ENCODE results near the gene KDM2A. TPM values are rescaled to one million over a fixed set of nuclear protein-coding genes. Genes with fewer than 3 reads are reported as not detected.
A peak's percentile ranks its signal among the peaks of the same experiment; 100 is the strongest.

Gene KDM2A
- total and polyA plus RNA-seq, 5 donors from 2014 or later: 10.7 to 346 (median 12.1) TPM

DNA sequence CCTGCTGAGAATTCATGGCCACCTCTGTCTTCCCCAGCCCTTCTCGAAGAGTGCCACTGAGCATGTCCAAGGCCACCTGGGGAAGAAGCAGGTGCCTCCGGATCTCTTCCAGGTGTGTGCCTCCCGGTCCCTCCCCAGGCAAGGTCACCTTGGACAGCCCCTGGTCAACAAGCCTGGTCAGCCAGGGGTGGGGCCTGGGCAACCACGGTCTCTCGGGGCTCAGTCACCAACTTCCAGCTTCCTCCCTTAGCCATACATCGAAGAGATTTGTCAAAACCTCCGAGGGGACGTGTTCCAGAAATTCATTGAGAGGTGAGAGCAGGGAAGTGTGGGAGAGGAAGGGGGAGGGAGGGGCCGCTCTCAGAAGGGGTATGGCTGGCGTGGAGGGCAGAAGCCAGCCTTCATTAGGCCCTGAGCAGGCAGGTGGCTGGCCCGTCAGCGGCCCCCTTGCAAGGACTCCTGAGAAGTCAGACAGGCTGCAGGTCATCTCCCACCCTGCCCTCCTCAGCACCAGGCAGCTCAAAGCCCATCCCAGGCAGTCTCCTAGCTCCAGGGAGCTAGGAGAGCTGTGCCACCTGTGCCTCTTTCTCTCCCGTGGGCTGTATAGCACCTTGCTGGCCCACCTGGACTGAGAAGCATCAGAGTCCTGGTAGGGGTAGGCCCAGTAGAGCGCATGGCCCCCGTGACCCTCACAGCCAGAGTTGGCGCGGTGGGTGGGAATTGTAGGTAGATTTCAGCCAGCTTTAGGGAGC, 160.7 kb downstream of the KDM2A start:
- H3K4me3 Mint-ChIP-seq: peak overlapping the region in 2 of 4 donors; percentile 31 to 49
- no peak for ATAC-seq (ENCODE audit: low read depth in 2 of 2)
- no peak for DNase-seq
- peaks cover 0 to 59% (median 18%) of the 10 kb centered on the region in 4 donors for H3K4me1 Mint-ChIP-seq
- Histone ChIP-seq H3K4me3 (ENCODE audit: low read depth, low read length) (no peak overlapping the region), H3K4me1 (ENCODE audit: control insufficient read depth, insufficient read depth, low read length, poor library complexity, severe bottlenecking) (peaks cover 58% of the 10 kb centered on the region), H3K9me3 (ENCODE audit: control insufficient read depth in 2 of 2, low read length in 2 of 2) (no peaks in the 10 kb centered on the region), H3K27ac (ENCODE audit: insufficient read depth, low read length, poor library complexity, severe bottlenecking) (peak overlapping the region; percentile 87), H3K36me3 (ENCODE audit: control insufficient read depth, insufficient read depth, low read length) (peaks cover 64% of the 10 kb centered on the region), H3K27me3 (ENCODE audit: control insufficient read depth, insufficient read depth, low read length) (no peaks in the 10 kb centered on the region)
- H3K36me3 Mint-ChIP-seq: peaks cover 10% of the 10 kb centered on the region
- H3K9me3 Mint-ChIP-seq: no peaks in the 10 kb centered on the region
- H3K27me3 Mint-ChIP-seq: no peaks in the 10 kb centered on the region
- H3K27ac Mint-ChIP-seq: peak overlapping the region; percentile 85 to 98 (median 89)

DNA sequence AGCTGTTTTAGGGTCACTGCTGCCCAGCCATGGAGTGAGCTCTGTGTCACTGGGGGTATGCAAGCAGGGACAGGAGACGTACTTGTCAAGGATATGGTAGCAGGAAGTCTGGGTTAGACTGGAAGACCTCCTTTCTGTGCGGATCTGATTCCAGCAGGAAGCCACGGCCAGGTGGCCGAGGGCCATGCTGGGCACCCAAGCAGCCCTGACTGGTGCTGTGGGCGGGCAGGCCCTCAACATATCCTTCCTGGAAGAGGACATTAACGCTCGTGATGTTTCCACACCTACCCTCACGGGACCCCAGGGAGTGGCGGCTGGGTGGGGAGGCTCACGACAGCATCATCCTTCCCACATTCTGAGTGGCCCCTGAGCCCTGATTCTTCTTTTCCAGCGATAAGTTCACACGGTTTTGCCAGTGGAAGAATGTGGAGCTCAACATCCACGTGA, 161.3 kb downstream of the KDM2A start:
- Histone ChIP-seq H3K9me3 (ENCODE audit: control insufficient read depth in 2 of 2, low read length in 2 of 2) (no peaks in the 10 kb centered on the region), H3K4me1 (ENCODE audit: control insufficient read depth, insufficient read depth, low read length, poor library complexity, severe bottlenecking) (peaks cover 52% of the 10 kb centered on the region), H3K4me3 (ENCODE audit: low read depth, low read length) (no peak overlapping the region), H3K36me3 (ENCODE audit: control insufficient read depth, insufficient read depth, low read length) (peaks cover 69% of the 10 kb centered on the region), H3K27ac (ENCODE audit: insufficient read depth, low read length, poor library complexity, severe bottlenecking) (peak overlapping the region; percentile 87), H3K27me3 (ENCODE audit: control insufficient read depth, insufficient read depth, low read length) (no peaks in the 10 kb centered on the region)
- no peaks in the 10 kb centered on the region for H3K27me3 Mint-ChIP-seq
- no peaks in the 10 kb centered on the region for H3K9me3 Mint-ChIP-seq
- H3K27ac Mint-ChIP-seq: peak overlapping the region in 2 of 3 donors; percentile 26 to 85
- H3K36me3 Mint-ChIP-seq: peaks cover 10% of the 10 kb centered on the region
- peak overlapping the region in 2 of 4 donors; percentile 31 to 49 for H3K4me3 Mint-ChIP-seq
- no peak for DNase-seq
- ATAC-seq (ENCODE audit: low read depth in 2 of 2): no peak
- peaks cover 0 to 57% (median 17%) of the 10 kb centered on the region in 4 donors for H3K4me1 Mint-ChIP-seq

DNA sequence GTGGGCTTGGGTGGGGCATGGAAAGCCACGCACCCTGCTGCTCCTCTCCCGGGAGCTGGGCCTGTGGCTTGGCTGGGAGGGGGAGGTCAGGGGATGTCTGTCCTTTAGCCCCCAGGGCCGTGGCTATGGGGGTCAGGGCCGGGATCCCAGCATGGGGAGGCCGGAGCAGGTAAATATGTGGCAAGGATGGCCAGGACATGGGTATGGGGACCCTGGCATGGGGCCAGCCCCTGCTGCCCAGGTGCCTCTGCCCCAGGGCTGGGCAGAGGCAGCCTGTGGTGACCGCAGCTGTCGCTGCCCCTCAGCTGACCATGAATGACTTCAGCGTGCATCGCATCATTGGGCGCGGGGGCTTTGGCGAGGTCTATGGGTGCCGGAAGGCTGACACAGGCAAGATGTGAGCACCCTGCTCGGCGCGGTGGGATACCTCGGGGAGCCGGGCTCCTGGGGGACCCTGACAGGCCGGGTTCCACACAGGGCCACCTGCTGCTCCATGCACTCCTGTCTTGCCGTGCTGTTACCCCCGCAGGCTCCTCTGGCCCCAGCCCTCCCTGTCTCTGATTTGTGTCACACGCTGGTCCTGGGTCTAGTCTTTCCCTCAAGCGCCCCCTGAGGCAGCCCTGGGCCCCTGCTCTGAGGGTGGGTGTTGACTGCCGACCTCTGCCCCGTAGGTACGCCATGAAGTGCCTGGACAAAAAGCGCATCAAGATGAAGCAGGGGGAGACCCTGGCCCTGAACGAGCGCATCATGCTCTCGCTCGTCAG, 161.9 kb downstream of the KDM2A start:
- Mint-ChIP-seq H3K4me3 (no peak overlapping the region), H3K27me3 (no peaks in the 10 kb centered on the region), H3K9me3 (no peaks in the 10 kb centered on the region), H3K27ac (no peak overlapping the region), H3K36me3 (peaks cover 7% of the 10 kb centered on the region), H3K4me1 (peaks cover 0 to 51% (median 16%) of the 10 kb centered on the region in 4 donors)
- peak overlapping the region; percentile 87 for H3K27ac ChIP-seq (ENCODE audit: insufficient read depth, low read length, poor library complexity, severe bottlenecking)
- no peak overlapping the region for H3K4me3 ChIP-seq (ENCODE audit: low read depth, low read length)
- no peak for DNase-seq
- peaks cover 52% of the 10 kb centered on the region for H3K4me1 ChIP-seq (ENCODE audit: control insufficient read depth, insufficient read depth, low read length, poor library complexity, severe bottlenecking)
- H3K36me3 ChIP-seq (ENCODE audit: control insufficient read depth, insufficient read depth, low read length): peaks cover 73% of the 10 kb centered on the region
- no peaks in the 10 kb centered on the region for H3K9me3 ChIP-seq (ENCODE audit: control insufficient read depth in 2 of 2, low read length in 2 of 2)
- ATAC-seq (ENCODE audit: low read depth in 2 of 2): no peak
- H3K27me3 ChIP-seq (ENCODE audit: control insufficient read depth, insufficient read depth, low read length): no peaks in the 10 kb centered on the region

DNA sequence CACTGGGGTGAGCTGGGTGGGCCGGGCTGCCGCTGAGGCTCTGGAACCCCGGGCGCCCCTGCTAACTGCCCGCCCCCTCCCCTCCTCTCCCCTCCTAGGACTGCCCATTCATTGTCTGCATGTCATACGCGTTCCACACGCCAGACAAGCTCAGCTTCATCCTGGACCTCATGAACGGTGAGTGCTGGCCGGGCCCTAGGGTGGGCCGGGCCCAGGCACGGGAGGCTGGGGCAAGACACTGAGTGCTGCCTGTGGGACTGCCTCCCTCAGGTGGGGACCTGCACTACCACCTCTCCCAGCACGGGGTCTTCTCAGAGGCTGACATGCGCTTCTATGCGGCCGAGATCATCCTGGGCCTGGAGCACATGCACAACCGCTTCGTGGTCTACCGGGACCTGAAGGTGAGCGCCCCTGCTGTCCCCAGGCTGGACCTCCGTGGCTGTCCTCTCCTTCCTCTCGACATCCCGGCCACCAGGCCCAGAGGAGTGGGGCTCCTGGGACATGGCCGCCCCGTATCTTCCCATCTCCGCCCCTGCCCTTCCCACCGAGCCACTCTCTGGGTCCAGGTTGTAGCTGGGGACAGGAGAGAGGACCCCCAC, 162.6 kb downstream of the KDM2A start:
- ATAC-seq (ENCODE audit: low read depth in 2 of 2) (no peak), DNase-seq (no peak)
- no peak overlapping the region for H3K27ac Mint-ChIP-seq
- Histone ChIP-seq H3K27ac (ENCODE audit: insufficient read depth, low read length, poor library complexity, severe bottlenecking) (peak overlapping the region; percentile 50), H3K9me3 (ENCODE audit: control insufficient read depth in 2 of 2, low read length in 2 of 2) (no peaks in the 10 kb centered on the region), H3K4me1 (ENCODE audit: control insufficient read depth, insufficient read depth, low read length, poor library complexity, severe bottlenecking) (peaks cover 52% of the 10 kb centered on the region), H3K36me3 (ENCODE audit: control insufficient read depth, insufficient read depth, low read length) (peaks cover 75% of the 10 kb centered on the region), H3K4me3 (ENCODE audit: low read depth, low read length) (no peak overlapping the region), H3K27me3 (ENCODE audit: control insufficient read depth, insufficient read depth, low read length) (no peaks in the 10 kb centered on the region)
- peaks cover 5% of the 10 kb centered on the region for H3K36me3 Mint-ChIP-seq
- no peaks in the 10 kb centered on the region for H3K9me3 Mint-ChIP-seq
- peaks cover 0 to 49% (median 12%) of the 10 kb centered on the region in 4 donors for H3K4me1 Mint-ChIP-seq
- no peaks in the 10 kb centered on the region for H3K27me3 Mint-ChIP-seq
- no peak overlapping the region for H3K4me3 Mint-ChIP-seq

DNA sequence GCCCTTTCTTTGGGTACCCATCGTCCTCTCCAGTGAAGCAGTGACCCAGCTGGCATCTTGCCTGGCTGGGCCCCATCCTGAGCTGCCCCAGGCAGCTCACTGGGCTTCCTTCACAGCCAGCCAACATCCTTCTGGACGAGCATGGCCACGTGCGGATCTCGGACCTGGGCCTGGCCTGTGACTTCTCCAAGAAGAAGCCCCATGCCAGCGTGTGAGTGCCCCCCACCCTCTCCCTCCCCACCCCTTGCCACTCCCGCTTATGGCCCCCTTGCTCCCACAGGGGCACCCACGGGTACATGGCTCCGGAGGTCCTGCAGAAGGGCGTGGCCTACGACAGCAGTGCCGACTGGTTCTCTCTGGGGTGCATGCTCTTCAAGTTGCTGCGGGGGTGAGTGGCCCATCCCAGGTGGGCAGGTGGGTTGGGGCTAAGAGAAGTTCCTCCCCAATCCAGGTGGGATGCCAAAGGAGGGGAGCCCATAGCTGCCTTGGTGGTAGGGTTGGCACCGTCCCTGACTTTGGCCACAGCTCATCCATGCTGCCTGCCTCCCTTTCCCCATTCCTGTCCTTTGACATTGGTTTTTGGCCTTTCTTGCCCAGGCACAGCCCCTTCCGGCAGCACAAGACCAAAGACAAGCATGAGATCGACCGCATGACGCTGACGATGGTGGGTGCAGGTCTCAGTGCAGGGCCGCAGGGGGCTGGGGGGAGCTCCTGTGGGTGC, 163.3 kb downstream of the KDM2A start:
- H3K36me3 Mint-ChIP-seq: peaks cover 4% of the 10 kb centered on the region
- ATAC-seq (ENCODE audit: low read depth in 2 of 2) (no peak), DNase-seq (no peak)
- Histone ChIP-seq H3K9me3 (ENCODE audit: control insufficient read depth in 2 of 2, low read length in 2 of 2) (no peaks in the 10 kb centered on the region), H3K4me1 (ENCODE audit: control insufficient read depth, insufficient read depth, low read length, poor library complexity, severe bottlenecking) (peaks cover 52% of the 10 kb centered on the region), H3K4me3 (ENCODE audit: low read depth, low read length) (no peak overlapping the region), H3K27ac (ENCODE audit: insufficient read depth, low read length, poor library complexity, severe bottlenecking) (peak overlapping the region; percentile 6), H3K36me3 (ENCODE audit: control insufficient read depth, insufficient read depth, low read length) (peaks cover 77% of the 10 kb centered on the region), H3K27me3 (ENCODE audit: control insufficient read depth, insufficient read depth, low read length) (no peaks in the 10 kb centered on the region)
- peaks cover 0 to 1% (median 0%) of the 10 kb centered on the region in 7 donors for H3K9me3 Mint-ChIP-seq
- peak overlapping the region in 1 of 4 donors; percentile 35 for H3K4me3 Mint-ChIP-seq
- H3K27me3 Mint-ChIP-seq: peaks cover 2% of the 10 kb centered on the region
- peaks cover 0 to 51% (median 14%) of the 10 kb centered on the region in 4 donors for H3K4me1 Mint-ChIP-seq
- peak overlapping the region in 1 of 3 donors; percentile 43 for H3K27ac Mint-ChIP-seq

DNA sequence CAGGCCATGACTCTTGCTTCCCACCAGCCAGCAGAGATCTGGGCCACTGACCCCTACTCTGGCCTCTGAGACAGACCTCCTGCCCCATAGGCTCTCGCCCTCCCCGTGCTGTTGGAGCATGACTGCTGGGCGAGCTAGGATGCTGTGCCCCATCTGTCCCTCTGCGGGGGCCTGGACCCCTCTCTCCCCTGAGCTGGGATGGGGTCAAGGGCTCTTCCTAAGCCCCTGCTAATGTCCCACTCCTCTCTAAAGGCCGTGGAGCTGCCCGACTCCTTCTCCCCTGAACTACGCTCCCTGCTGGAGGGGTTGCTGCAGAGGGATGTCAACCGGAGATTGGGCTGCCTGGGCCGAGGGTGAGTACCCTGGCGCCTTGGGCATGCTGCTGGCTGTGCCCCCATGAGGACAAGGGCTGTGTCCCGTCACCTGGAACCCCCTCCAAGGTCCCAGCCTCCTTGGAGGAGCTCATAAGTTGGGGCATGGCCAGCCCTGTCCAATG, 163.9 kb downstream of the KDM2A start:
- ATAC-seq (ENCODE audit: low read depth in 2 of 2) (no peak), DNase-seq (no peak)
- Mint-ChIP-seq H3K4me3 (no peak overlapping the region), H3K4me1 (peaks cover 0 to 51% (median 17%) of the 10 kb centered on the region in 4 donors), H3K9me3 (peaks cover 0 to 1% (median 0%) of the 10 kb centered on the region in 7 donors), H3K36me3 (peaks cover 4% of the 10 kb centered on the region), H3K27ac (peak overlapping the region in 1 of 3 donors; percentile 9), H3K27me3 (peaks cover 5% of the 10 kb centered on the region)
- H3K9me3 ChIP-seq (ENCODE audit: control insufficient read depth in 2 of 2, low read length in 2 of 2): no peaks in the 10 kb centered on the region
- H3K4me3 ChIP-seq (ENCODE audit: low read depth, low read length): no peak overlapping the region
- H3K27ac ChIP-seq (ENCODE audit: insufficient read depth, low read length, poor library complexity, severe bottlenecking): peak overlapping the region; percentile 19
- H3K4me1 ChIP-seq (ENCODE audit: control insufficient read depth, insufficient read depth, low read length, poor library complexity, severe bottlenecking): peaks cover 52% of the 10 kb centered on the region
- H3K27me3 ChIP-seq (ENCODE audit: control insufficient read depth, insufficient read depth, low read length): no peaks in the 10 kb centered on the region
- peaks cover 77% of the 10 kb centered on the region for H3K36me3 ChIP-seq (ENCODE audit: control insufficient read depth, insufficient read depth, low read length)

DNA sequence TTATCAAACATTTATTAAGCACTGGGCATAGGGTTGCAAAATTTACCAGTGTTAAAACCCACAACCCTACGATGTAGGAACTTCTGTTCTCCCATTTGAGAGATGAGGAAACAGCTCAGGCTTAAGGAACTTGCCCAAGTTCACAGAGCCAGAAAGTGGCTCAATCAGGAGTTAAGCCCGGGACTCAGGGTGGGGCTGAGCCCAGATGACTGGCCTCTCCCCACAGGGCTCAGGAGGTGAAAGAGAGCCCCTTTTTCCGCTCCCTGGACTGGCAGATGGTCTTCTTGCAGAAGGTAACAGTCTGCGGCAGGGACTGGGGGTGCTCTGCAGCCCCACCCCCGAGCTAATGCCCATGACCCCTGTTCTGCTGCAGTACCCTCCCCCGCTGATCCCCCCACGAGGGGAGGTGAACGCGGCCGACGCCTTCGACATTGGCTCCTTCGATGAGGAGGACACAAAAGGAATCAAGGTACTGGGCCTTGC, 164.5 kb downstream of the KDM2A start:
- H3K4me1 ChIP-seq (ENCODE audit: control insufficient read depth, insufficient read depth, low read length, poor library complexity, severe bottlenecking): peaks cover 52% of the 10 kb centered on the region
- no peak for DNase-seq
- H3K27me3 ChIP-seq (ENCODE audit: control insufficient read depth, insufficient read depth, low read length): no peaks in the 10 kb centered on the region
- Mint-ChIP-seq H3K36me3 (peaks cover 4% of the 10 kb centered on the region), H3K4me1 (peaks cover 0 to 49% (median 17%) of the 10 kb centered on the region in 4 donors), H3K27ac (peak overlapping the region in 2 of 3 donors; percentile 29 to 89), H3K27me3 (peaks cover 5% of the 10 kb centered on the region), H3K4me3 (peak overlapping the region in 1 of 4 donors; percentile 52), H3K9me3 (peaks cover 0 to 1% (median 0%) of the 10 kb centered on the region in 7 donors)
- no peak overlapping the region for H3K4me3 ChIP-seq (ENCODE audit: low read depth, low read length)
- H3K27ac ChIP-seq (ENCODE audit: insufficient read depth, low read length, poor library complexity, severe bottlenecking): peak overlapping the region; percentile 19
- no peaks in the 10 kb centered on the region for H3K9me3 ChIP-seq (ENCODE audit: control insufficient read depth in 2 of 2, low read length in 2 of 2)
- no peak for ATAC-seq (ENCODE audit: low read depth in 2 of 2)
- peaks cover 77% of the 10 kb centered on the region for H3K36me3 ChIP-seq (ENCODE audit: control insufficient read depth, insufficient read depth, low read length)

All from CD4-positive, CD25-positive, alpha-beta regulatory T cell (primary cell).